WI38 (cell line): Measurements from ENCODE around the gene SFXN5.
"Not testable (repeated sequence)": the region's sequence is repeated elsewhere in the genome, so short reads cannot be mapped to it uniquely, and the experiment has no call there.

Experiments
- H3K4me3 ChIP-seq: 2 replicates; pipeline ENCODE4 v1.5.1; 2011; ENCODE audit warnings: low read depth, mild to moderate bottlenecking, control low read depth, low read length
- CTCF ChIP-seq: IDR thresholded peaks from 2 replicates; pipeline ENCODE4 v1.5.1; 2012; ENCODE audit warnings: low read depth, mild to moderate bottlenecking, control low read depth, low read length

SFXN5 gene

DNA sequence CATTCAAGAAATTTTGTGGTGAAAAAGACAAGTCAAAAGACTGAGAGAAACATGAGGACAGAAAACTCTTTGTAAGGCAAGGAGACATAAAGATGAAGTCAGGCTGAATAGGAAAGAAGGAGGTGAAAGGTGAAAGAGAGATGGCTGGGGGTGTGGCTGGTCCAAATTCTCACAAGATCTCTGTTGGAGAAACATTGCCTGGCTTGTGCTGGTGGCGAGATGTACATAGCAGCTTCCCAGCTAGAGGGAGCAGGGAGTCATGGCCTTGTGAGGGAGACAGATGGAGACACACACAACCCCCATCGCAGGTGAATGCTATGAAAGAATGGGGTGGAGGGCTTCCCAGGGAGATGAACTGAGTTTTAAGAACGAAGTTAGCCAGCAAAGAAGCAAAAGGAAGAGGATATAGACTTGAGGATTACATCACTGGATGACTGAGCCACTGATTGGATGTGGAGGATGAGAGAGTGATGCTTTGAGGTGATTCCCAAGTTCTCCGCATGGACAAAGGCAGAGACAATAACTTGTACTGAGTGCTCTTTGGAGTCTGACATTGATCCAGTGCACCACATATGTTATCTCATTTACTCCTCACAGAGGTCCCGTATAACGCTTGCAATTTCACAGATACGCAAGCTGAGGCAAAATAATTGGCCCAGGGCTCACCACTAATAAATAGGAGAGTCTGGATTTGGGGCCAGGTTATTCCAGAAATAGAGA, 157.9 kb downstream of the SFXN5 start:
- H3K4me3 ChIP-seq, result no peak overlapping the region
- no peak for TF ChIP-seq CTCF

DNA sequence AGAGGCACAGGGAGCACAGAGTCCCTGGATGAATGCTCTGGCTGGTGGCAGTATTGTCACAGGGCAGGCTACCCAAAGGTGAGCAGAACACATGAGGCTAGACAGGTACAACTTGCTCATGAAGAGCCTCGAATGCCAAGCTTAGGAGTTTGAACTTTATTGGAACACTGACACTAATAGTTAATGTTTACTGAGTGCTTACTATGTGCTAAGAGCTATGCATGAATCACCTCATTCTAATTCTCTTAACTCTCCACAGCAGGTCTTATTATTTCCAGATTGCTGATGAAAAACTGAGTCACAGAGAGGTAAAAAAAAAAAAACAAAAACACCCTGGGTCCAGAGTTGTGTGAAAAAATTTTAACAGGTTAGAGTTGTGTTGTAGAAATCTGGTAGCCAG, 160.3 kb downstream of the SFXN5 start:
- H3K4me3 ChIP-seq, result no peak overlapping the region
- no peak for TF ChIP-seq CTCF

DNA sequence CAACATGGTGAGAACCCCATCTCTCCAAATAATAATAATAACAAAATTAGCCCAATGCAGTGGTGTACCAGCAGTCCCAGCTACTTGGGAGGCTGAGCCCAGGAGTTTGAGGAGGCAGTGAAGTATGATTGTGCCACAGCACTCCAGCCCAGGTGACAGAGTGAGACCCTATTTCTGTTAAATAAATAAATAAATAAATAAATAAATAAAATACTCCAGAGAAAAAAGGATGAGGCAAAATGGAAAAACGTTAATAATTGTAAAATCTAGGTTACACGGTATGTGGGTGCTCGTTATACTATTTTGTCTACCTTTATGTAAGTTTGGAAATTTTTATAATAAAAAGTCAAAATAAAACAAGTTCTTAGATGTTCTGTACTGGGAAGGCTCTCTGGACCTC, 162.8 kb downstream of the SFXN5 start:
- TF ChIP-seq CTCF, result no peak
- no peak overlapping the region for H3K4me3 ChIP-seq

DNA sequence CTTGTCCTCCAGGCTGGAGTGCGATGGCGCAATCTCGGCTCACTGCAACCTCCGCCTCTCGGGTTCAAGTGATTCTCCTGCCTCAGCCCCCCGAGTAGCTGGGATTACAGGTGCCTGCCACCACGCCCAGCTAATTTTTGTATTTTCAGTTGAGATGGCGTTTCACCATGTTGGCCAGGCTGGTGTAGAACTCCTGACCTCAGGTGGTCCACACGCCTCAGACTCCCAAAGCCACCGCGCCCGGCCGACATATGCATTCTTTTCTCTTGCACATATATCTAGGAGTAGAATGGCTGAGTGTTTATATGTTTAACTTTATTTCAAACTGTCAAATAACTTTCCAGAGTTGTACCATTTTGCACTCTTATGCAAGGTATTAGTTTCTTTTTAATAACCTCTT, 164.1 kb downstream of the SFXN5 start:
- not testable (repeated sequence) for H3K4me3 ChIP-seq

DNA sequence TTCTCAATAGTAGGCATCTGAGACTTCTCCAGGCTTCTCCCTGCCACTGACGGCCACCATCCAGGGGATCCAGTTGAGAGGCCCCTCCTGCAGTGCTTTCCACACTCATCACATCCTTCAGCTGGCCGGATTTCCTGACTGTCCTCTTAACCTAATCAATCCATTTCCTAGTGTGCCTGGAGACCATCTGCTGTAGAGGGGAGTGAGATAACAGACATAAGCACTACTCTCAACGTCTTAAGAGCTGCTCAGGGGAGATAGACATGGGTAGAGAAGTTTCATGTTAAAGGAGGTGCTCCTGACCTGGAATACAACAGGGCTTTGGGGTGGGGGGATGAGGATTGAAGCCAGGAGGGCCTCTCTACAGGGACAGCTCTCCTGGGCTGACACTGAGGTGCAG, 170.1 kb downstream of the SFXN5 start:
- TF ChIP-seq CTCF, result no peak
- no peak overlapping the region for H3K4me3 ChIP-seq

GRCh38 chr2:72900191-72900825, 171.2 kb downstream of the SFXN5 start:
- H3K4me3 ChIP-seq, result no peak overlapping the region
- no peak for TF ChIP-seq CTCF

- no peak for TF ChIP-seq CTCF
- H3K4me3 ChIP-seq, result no peak overlapping the region
Measured at GRCh38 chr2:72898585-72898906, 173.0 kb downstream of the SFXN5 start.
